Testis (tissue), 2 donors: ENCODE measurements around the gene AHCYL2.

Experiments
- POLR2A ChIP-seq: fragments of 450-650 bp; IDR thresholded peaks from one replicate; pipeline ENCODE4 v1.6.1; 2017; ENCODE audit warnings: antibody characterized with exemption, mild to moderate bottlenecking, moderate library complexity
- TF ChIP-seq, protein P1 (sequence below), 3 experiments: fragments of 450-650 bp in 2 of 3; fragments of 200-600 bp in 1 of 3; sonication (generic) in 1 of 3; IDR thresholded peaks; one replicate each; pipeline ENCODE4 v1.5.1; 2016 to 2019; ENCODE audit warnings: antibody characterized with exemption in 3 of 3, mild to moderate bottlenecking in 2 of 3, moderate library complexity in 1 of 3

DNA sequence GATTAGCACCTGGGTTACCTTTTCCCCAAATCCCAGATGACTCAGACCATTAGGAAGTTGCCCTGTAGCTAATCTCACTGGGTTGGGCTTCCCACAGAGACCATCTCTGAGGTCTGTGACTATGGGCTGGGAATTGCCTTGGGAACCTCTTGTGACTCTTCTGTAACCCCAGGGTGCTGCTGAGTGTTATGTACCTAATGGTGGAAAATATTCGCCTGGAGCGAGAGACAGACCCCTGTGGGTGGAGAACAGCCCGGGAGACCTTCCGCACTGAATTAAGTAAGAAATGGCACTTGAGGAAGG lies 229.4 kb downstream of the AHCYL2 start:
- TF ChIP-seq, protein P1, sequence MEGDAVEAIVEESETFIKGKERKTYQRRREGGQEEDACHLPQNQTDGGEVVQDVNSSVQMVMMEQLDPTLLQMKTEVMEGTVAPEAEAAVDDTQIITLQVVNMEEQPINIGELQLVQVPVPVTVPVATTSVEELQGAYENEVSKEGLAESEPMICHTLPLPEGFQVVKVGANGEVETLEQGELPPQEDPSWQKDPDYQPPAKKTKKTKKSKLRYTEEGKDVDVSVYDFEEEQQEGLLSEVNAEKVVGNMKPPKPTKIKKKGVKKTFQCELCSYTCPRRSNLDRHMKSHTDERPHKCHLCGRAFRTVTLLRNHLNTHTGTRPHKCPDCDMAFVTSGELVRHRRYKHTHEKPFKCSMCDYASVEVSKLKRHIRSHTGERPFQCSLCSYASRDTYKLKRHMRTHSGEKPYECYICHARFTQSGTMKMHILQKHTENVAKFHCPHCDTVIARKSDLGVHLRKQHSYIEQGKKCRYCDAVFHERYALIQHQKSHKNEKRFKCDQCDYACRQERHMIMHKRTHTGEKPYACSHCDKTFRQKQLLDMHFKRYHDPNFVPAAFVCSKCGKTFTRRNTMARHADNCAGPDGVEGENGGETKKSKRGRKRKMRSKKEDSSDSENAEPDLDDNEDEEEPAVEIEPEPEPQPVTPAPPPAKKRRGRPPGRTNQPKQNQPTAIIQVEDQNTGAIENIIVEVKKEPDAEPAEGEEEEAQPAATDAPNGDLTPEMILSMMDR (IDR thresholded peaks at IDR 0.05) = no peak
- TF ChIP-seq POLR2A = no peak
